HEK293T (cell line): ENCODE data around the gene ARHGEF7.
A peak's percentile ranks its signal among the peaks of the same experiment; 100 is the strongest.
"Not testable (repeated sequence)": the region's sequence is repeated elsewhere in the genome, so short reads cannot be mapped to it uniquely, and the experiment has no call there.

Source experiments
- CTCF ChIA-PET: fragments of 350-600 bp; formaldehyde crosslinking; extraction: SDS; loops from one replicate; lab custom pipeline; 2021; ENCODE audit warnings: antibody characterized with exemption, inconsistent platforms; lab: Yijun Ruan, JAX
- POLR2A ChIA-PET: fragments of 350-600 bp; formaldehyde crosslinking; extraction: SDS; loops from one replicate; lab custom pipeline; 2020; ENCODE audit warnings: antibody characterized with exemption, inconsistent platforms; lab: Yijun Ruan, JAX
- DNase-seq: peaks from one replicate; pipeline ENCODE4 v3.0.0; 2012; ENCODE audit warnings: mixed read lengths; ENCODE audit errors: extremely low spot score
- ARNT ChIP-seq: fragments of 450-650 bp; IDR thresholded peaks from 2 replicates; pipeline ENCODE4 v1.6.1; 2017; ENCODE audit warnings: mild to moderate bottlenecking
- BHLHE40 ChIP-seq: fragments of 450-650 bp; IDR thresholded peaks from 2 replicates; pipeline ENCODE4 v1.6.1; 2016; ENCODE audit warnings: mild to moderate bottlenecking, moderate library complexity, borderline replicate concordance
- CTBP1 ChIP-seq: fragments of 450-650 bp; IDR thresholded peaks from 2 replicates; pipeline ENCODE4 v1.6.1; 2016; ENCODE audit warnings: borderline replicate concordance
- ELF4 ChIP-seq: fragments of 450-650 bp; IDR thresholded peaks from 2 replicates; pipeline ENCODE4 v1.6.1; 2017; ENCODE audit warnings: antibody characterized with exemption
- FOXA1 ChIP-seq: fragments of 450-650 bp; IDR thresholded peaks from 2 replicates; pipeline ENCODE4 v1.6.1; 2016; ENCODE audit warnings: mild to moderate bottlenecking
- FOXK2 ChIP-seq: fragments of 450-650 bp; IDR thresholded peaks from 2 replicates; pipeline ENCODE4 v1.6.1; 2016; ENCODE audit warnings: mild to moderate bottlenecking
- FOXM1 ChIP-seq: fragments of 450-650 bp; IDR thresholded peaks from 2 replicates; pipeline ENCODE4 v1.6.1; 2017; ENCODE audit warnings: mild to moderate bottlenecking, borderline replicate concordance
- HDGF ChIP-seq: fragments of 450-650 bp; IDR thresholded peaks from 2 replicates; pipeline ENCODE4 v1.6.1; 2017; ENCODE audit warnings: antibody characterized with exemption, borderline replicate concordance
- L3MBTL2 ChIP-seq: fragments of 450-650 bp; conservative IDR thresholded peaks from 2 replicates; pipeline ENCODE4 v1.6.1; 2016; ENCODE audit warnings: mild to moderate bottlenecking
- LEF1 ChIP-seq: fragments of 450-650 bp; IDR thresholded peaks from 2 replicates; pipeline ENCODE4 v1.6.1; 2017; ENCODE audit warnings: mild to moderate bottlenecking, borderline replicate concordance
- NFRKB ChIP-seq: fragments of 450-650 bp; IDR thresholded peaks from 2 replicates; pipeline ENCODE4 v1.6.1; 2016; ENCODE audit warnings: mild to moderate bottlenecking, moderate library complexity
- PKNOX1 ChIP-seq: fragments of 450-650 bp; IDR thresholded peaks from 2 replicates; pipeline ENCODE4 v1.6.1; 2016
- SP1 ChIP-seq: fragments of 450-650 bp; IDR thresholded peaks from 2 replicates; pipeline ENCODE4 v1.6.1; 2017
- SUZ12 ChIP-seq: fragments of 450-650 bp; IDR thresholded peaks from 2 replicates; pipeline ENCODE4 v1.6.1; 2016; ENCODE audit warnings: mild to moderate bottlenecking
- TARDBP ChIP-seq: fragments of 450-650 bp; IDR thresholded peaks from 2 replicates; pipeline ENCODE4 v1.6.1; 2016
- ZNF384 ChIP-seq: fragments of 450-650 bp; IDR thresholded peaks from 2 replicates; pipeline ENCODE4 v1.6.1; 2016

The ARHGEF7 gene

GRCh38 chr13:111115061-111115964 is at the start of gene ARHGEF7:
Gene ARHGEF7, plus strand, starts transcription at chr13:111115310. Its CDS starts 217 bp downstream, at chr13:111115527.
- ChIA-PET POLR2A (no interaction called here), CTCF (no interaction called here)
- no peak for TF ChIP-seq FOXA1
- no peak for TF ChIP-seq LEF1
- TF ChIP-seq ELF4, result no peak
- no peak for TF ChIP-seq ARNT
- no peak for TF ChIP-seq L3MBTL2
- TF ChIP-seq ZNF384, result no peak
- no peak for TF ChIP-seq PKNOX1
- no peak for TF ChIP-seq TARDBP
- no peak for TF ChIP-seq FOXM1
- TF ChIP-seq FOXK2, result no peak
- no peak for TF ChIP-seq SP1
- no peak for TF ChIP-seq BHLHE40
- peak; percentile 44 for DNase-seq

GRCh38 chr13:111065698-111066097 is 49.4 kb upstream of the ARHGEF7 start:
- no peak for DNase-seq
- ChIA-PET CTCF (no interaction called here), POLR2A (no interaction called here)
- TF ChIP-seq LEF1 (no peak), HDGF (no peak), SP1 (no peak), TARDBP (no peak), BHLHE40 (no peak), SUZ12 (no peak), FOXA1 (no peak), L3MBTL2 (no peak), ARNT (no peak), ELF4 (no peak), FOXK2 (no peak), CTBP1 (no peak), PKNOX1 (no peak), NFRKB (no peak)

- CTCF ChIA-PET, result interaction anchor here (1.2 to 1.8 kb wide), 2 partner anchors 12 to 24 kb away, joined by 3 to 8 read pairs; no protein-coding TSS in a partner anchor
- POLR2A ChIA-PET, result no interaction called here
Observed at GRCh38 chr13:111066544-111066943, 48.6 kb upstream of the ARHGEF7 start.

GRCh38 chr13:111068009-111068350 is 47.1 kb upstream of the ARHGEF7 start:
- DNase-seq, result no peak
- ChIA-PET CTCF (interaction anchor here (0.7 to 1.8 kb wide), 13 partner anchors 9 to 372 kb away, joined by 3 to 8 read pairs (median 4); no protein-coding TSS in a partner anchor), POLR2A (interaction anchor here (1.3 kb wide), 1 partner anchor 198 kb away, joined by 4 read pairs; no protein-coding TSS in a partner anchor)
- TF ChIP-seq ZNF384 (no peak), ARNT (no peak), TARDBP (no peak), PKNOX1 (no peak), FOXM1 (no peak), NFRKB (no peak), LEF1 (no peak), BHLHE40 (no peak), ELF4 (no peak), FOXK2 (no peak), FOXA1 (no peak)

More at GRCh38 chr13:111066544-111066943, 48.6 kb upstream of the ARHGEF7 start:
- DNase-seq, result no peak
- no peak for TF ChIP-seq ARNT
- no peak for TF ChIP-seq FOXK2
- TF ChIP-seq ZNF384, result no peak
- TF ChIP-seq HDGF, result no peak
- no peak for TF ChIP-seq LEF1
- TF ChIP-seq FOXA1, result no peak
- no peak for TF ChIP-seq SP1
- TF ChIP-seq CTBP1, result no peak
- no peak for TF ChIP-seq TARDBP
- no peak for TF ChIP-seq BHLHE40
- TF ChIP-seq NFRKB, result no peak
- TF ChIP-seq SUZ12, result no peak
- no peak for TF ChIP-seq L3MBTL2
- TF ChIP-seq FOXM1, result no peak
- TF ChIP-seq PKNOX1, result no peak
- no peak for TF ChIP-seq ELF4

- CTCF ChIA-PET, result interaction anchor here (0.7 to 1.0 kb wide), 2 partner anchors 132 to 156 kb away, joined by 3 read pairs; no protein-coding TSS in a partner anchor
- POLR2A ChIA-PET, result not testable (repeated sequence)
Observed at GRCh38 chr13:111071120-111071519, 44.0 kb upstream of the ARHGEF7 start.

GRCh38 chr13:111071526-111071925 is 43.6 kb upstream of the ARHGEF7 start:
- DNase-seq, POLR2A ChIA-PET: not testable (repeated sequence)
- CTCF ChIA-PET, result interaction anchor here (0.7 to 1.0 kb wide), 2 partner anchors 132 to 156 kb away, joined by 3 read pairs; no protein-coding TSS in a partner anchor

More at GRCh38 chr13:111071120-111071519, 44.0 kb upstream of the ARHGEF7 start:
- not testable (repeated sequence) for DNase-seq
